CD4-positive, alpha-beta T cell (primary cell): ENCODE data around the gene WDR38. TPM values are rescaled to one million over a fixed set of nuclear protein-coding genes. Genes with fewer than 3 reads are reported as not detected.

Experiments
- ATAC-seq: fragments of 200-7000 bp; cut with Tn5 transposase; one replicate; pipeline ENCODE4 v1.10.0; 2022; ENCODE audit warnings: mild to moderate bottlenecking; ENCODE audit not compliant: poor library complexity
- CTCF ChIA-PET: fragments of 350-600 bp; sonication (Branson Sonifier 250); formaldehyde crosslinking; loops from one replicate; lab custom pipeline; 2021; ENCODE audit warnings: antibody characterized with exemption, inconsistent platforms; lab: Charles Lee
- POLR2A ChIA-PET: fragments of 350-600 bp; sonication (Branson Sonifier 250); formaldehyde crosslinking; loops from one replicate; lab custom pipeline; 2021; ENCODE audit warnings: antibody characterized with exemption, inconsistent platforms; lab: Charles Lee
- DNase-seq, 14 experiments: peaks; one replicate each; pipeline ENCODE4 v3.0.0-alpha.2; 2013 to 2020; ENCODE audit warnings: mixed read lengths in 2 of 14
- H3K27ac ChIP-seq, 2 donors: one replicate each; pipeline versions ENCODE4 v1.5.1 to v1.7.0; 2013; ENCODE audit warnings: low read length in 2 of 2, low read depth in 1 of 2, mild to moderate bottlenecking in 1 of 2
- H3K27me3 ChIP-seq, 2 experiments: 1 replicate in 1 of 2; 2 replicates in 1 of 2; pipeline versions ENCODE4 v1.6.1 to v1.7.0; 2013; ENCODE audit warnings: low read length in 2 of 2, control low read depth in 1 of 2, mild to moderate bottlenecking in 1 of 2, moderate library complexity in 1 of 2; ENCODE audit not compliant: insufficient read depth in 2 of 2, control insufficient read depth in 1 of 2
- H3K36me3 ChIP-seq: one replicate; pipeline ENCODE4 v1.6.1; 2013; ENCODE audit warnings: low read length, control low read depth; ENCODE audit not compliant: insufficient read depth
- H3K4me1 ChIP-seq: one replicate; pipeline ENCODE4 v1.6.1; 2013; ENCODE audit warnings: low read length, control low read depth; ENCODE audit not compliant: insufficient read depth
- H3K4me3 ChIP-seq: one replicate; pipeline ENCODE4 v1.5.1; 2013; ENCODE audit warnings: mild to moderate bottlenecking, low read length, moderate library complexity
- H3K9me3 ChIP-seq, 2 experiments: 1 replicate in 1 of 2; 2 replicates in 1 of 2; pipeline versions ENCODE4 v1.6.1 to v1.7.0; 2013; ENCODE audit warnings: low read length in 2 of 2, mild to moderate bottlenecking in 2 of 2, control low read depth in 1 of 2, moderate library complexity in 1 of 2; ENCODE audit not compliant: control insufficient read depth in 1 of 2, insufficient read depth in 1 of 2
- H3K27ac Mint-ChIP-seq: one replicate; pipeline ENCODE4 v1.8.0; 2020; ENCODE audit warnings: mixed read lengths
- H3K27me3 Mint-ChIP-seq: one replicate; pipeline ENCODE4 v1.8.0; 2021; ENCODE audit warnings: mixed read lengths
- H3K36me3 Mint-ChIP-seq: one replicate; pipeline ENCODE4 v1.8.0; 2021; ENCODE audit warnings: low read depth, mixed read lengths
- H3K4me1 Mint-ChIP-seq: one replicate; pipeline ENCODE4 v1.8.0; 2021; ENCODE audit warnings: low read depth, mixed read lengths
- H3K4me3 Mint-ChIP-seq: one replicate; pipeline ENCODE4 v1.8.0; 2020; ENCODE audit warnings: mild to moderate bottlenecking, mixed read lengths
- H3K9me3 Mint-ChIP-seq: one replicate; pipeline ENCODE4 v1.8.0; 2020; ENCODE audit warnings: mixed read lengths
- intact Hi-C, 2 experiments: fragments of 100-400 bp; cut with DNase I in 1 of 2; cut with micrococcal nuclease in 1 of 2; formaldehyde crosslinking; loops; one replicate each; pipeline versions ENCODE4 v1.15.1 to v1.9.0; 2023 to 2025; cut with DNase I, micrococcal nuclease
- total RNA-seq, 174 experiments: library from RNA in 2 of 174; stranded (reverse) in 2 of 174; gene quantifications; one replicate each; pipeline ENCODE4 v1.2.3 and lab custom pipeline; 2021 to 2026
- TF ChIP-seq, protein P1 (sequence below): fragments of 200-600 bp; IDR thresholded peaks from one replicate; pipeline ENCODE4 v1.8.0; 2022; ENCODE audit warnings: antibody characterized with exemption, mild to moderate bottlenecking

The WDR38 gene
- total RNA-seq, 2 experiments from 2014 or later = not detected

DNA sequence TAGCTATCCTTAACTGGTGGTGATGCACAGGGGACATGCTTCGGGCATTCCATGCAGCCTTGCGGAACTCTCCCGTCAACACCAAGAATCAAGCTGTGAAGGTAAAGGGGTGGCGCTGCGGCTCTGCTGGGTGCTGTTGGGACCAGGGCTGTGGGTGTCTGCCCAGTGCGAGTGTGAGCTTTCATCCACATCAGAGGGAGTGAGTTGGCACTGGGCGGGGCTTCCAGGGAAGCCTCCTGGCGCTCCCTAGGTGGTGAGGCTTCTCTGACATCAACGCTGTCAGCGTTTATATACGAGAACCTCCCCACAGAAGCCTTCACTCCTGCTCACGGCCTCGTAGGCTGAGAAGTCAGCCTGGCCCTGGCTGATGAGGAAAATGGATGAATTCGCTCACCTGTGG is 20.4 kb downstream of the WDR38 start:
- peaks cover 83% of the 10 kb centered on the region for H3K36me3 Mint-ChIP-seq
- ATAC-seq = no peak
- no peaks in the 10 kb centered on the region for H3K27me3 Mint-ChIP-seq
- intact Hi-C loops = no loop called here
- H3K27ac Mint-ChIP-seq = no peak overlapping the region
- ChIA-PET CTCF (interaction anchor here (1.5 to 2.1 kb wide), 2 partner anchors 12 to 20 kb away, joined by 4 to 7 read pairs; partner anchors contain the start of genes ARPC5L, RPL35 and WDR38), POLR2A (interaction anchor here (2.4 kb wide), 1 partner anchor 12 kb away, joined by 15 read pairs; the partner anchor contains the start of genes ARPC5L and RPL35)
- no peaks in the 10 kb centered on the region for H3K27me3 ChIP-seq
- no peak overlapping the region for H3K27ac ChIP-seq
- TF ChIP-seq, protein P1, sequence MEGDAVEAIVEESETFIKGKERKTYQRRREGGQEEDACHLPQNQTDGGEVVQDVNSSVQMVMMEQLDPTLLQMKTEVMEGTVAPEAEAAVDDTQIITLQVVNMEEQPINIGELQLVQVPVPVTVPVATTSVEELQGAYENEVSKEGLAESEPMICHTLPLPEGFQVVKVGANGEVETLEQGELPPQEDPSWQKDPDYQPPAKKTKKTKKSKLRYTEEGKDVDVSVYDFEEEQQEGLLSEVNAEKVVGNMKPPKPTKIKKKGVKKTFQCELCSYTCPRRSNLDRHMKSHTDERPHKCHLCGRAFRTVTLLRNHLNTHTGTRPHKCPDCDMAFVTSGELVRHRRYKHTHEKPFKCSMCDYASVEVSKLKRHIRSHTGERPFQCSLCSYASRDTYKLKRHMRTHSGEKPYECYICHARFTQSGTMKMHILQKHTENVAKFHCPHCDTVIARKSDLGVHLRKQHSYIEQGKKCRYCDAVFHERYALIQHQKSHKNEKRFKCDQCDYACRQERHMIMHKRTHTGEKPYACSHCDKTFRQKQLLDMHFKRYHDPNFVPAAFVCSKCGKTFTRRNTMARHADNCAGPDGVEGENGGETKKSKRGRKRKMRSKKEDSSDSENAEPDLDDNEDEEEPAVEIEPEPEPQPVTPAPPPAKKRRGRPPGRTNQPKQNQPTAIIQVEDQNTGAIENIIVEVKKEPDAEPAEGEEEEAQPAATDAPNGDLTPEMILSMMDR = no peak
- H3K4me3 Mint-ChIP-seq = no peak overlapping the region
- H3K36me3 ChIP-seq = peaks cover 69% of the 10 kb centered on the region
- no peak overlapping the region for H3K4me3 ChIP-seq
- peaks cover 41% of the 10 kb centered on the region for H3K4me1 Mint-ChIP-seq
- peak in 3 of 14 experiments; percentile 41 to 65 (median 55) for DNase-seq
- peaks cover 61% of the 10 kb centered on the region for H3K4me1 ChIP-seq
- no peaks in the 10 kb centered on the region for H3K9me3 Mint-ChIP-seq
- H3K9me3 ChIP-seq = no peaks in the 10 kb centered on the region

DNA sequence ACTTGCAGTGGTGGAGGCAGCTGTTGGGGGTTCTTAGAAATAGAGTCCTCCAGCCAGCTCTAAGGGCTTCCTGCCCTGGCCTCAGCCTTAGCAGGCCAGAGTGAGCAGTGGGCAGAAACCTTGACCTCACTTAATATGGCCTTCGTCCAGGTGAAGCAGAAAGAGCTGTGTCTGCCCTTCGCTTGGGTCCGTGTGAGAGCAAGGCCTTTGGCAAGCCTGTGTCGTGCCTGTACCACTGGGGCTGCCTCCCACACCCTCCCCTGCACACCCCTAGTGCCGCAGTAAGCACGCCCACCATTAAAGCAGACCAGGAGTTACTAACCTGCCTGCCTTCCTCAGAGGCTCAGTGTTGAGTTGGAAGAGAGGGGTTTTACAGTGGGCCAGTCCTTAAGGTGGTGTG is 22.2 kb downstream of the WDR38 start:
- CTCF ChIA-PET = interaction anchor here (1.5 kb wide), 1 partner anchor 14 kb away, joined by 4 read pairs; the partner anchor contains the start of genes ARPC5L and RPL35
- Mint-ChIP-seq H3K4me1 (peaks cover 31% of the 10 kb centered on the region), H3K27me3 (no peaks in the 10 kb centered on the region), H3K4me3 (no peak overlapping the region), H3K36me3 (peaks cover 92% of the 10 kb centered on the region), H3K27ac (no peak overlapping the region), H3K9me3 (no peaks in the 10 kb centered on the region)
- TF ChIP-seq, protein P1 = no peak
- DNase-seq (no peak), ATAC-seq (no peak)
- Histone ChIP-seq H3K4me1 (peaks cover 49% of the 10 kb centered on the region), H3K9me3 (no peaks in the 10 kb centered on the region), H3K36me3 (peaks cover 83% of the 10 kb centered on the region), H3K27ac (no peak overlapping the region), H3K4me3 (no peak overlapping the region), H3K27me3 (no peaks in the 10 kb centered on the region)
- POLR2A ChIA-PET = no interaction called here
- intact Hi-C loops = no loop called here

DNA sequence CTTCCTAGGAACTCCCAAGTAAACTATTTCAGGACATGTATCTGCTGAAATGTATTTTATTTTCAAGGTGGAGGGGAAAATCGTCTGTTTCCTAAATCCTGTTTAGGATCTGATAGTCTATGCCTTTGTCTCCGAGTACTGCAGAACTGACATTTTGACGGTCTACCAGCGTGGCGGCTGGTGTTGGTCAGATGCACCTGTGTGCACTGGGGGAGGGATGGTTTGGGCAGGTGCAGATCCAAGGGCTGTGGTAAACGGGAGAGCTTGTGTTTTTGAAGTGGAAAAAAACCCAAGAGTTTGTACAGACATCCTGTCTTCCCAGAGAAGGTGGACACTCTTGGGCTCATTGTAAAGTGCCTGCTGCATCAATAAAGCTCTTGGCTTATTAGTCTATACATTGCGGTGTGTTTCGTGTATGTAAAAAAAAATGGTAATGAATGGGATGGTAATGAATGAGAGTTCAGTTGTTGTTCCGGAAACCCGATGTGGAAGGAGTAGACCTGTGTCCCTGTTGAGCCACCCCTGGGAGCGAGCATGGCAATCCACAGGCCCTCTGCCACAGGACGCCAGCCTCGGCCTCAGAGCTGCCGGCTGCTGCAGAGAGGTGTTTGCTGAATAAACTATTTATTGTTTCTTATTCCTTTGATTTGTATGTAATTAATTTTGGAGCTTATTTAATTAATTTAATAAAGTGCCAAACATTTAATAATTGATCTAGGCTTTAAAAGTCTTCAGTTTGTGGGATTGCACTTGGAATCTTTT is 23.9 kb downstream of the WDR38 start:
- H3K36me3 ChIP-seq = peaks cover 93% of the 10 kb centered on the region
- DNase-seq (no peak), ATAC-seq (no peak)
- H3K27ac ChIP-seq = no peak overlapping the region
- Mint-ChIP-seq H3K27me3 (no peaks in the 10 kb centered on the region), H3K4me3 (no peak overlapping the region), H3K4me1 (peaks cover 14% of the 10 kb centered on the region), H3K9me3 (no peaks in the 10 kb centered on the region), H3K27ac (no peak overlapping the region), H3K36me3 (peaks cover 88% of the 10 kb centered on the region)
- ChIA-PET CTCF (interaction anchor here (1.2 kb wide), 1 partner anchor 24 kb away, joined by 3 read pairs; the partner anchor contains the start of gene WDR38), POLR2A (interaction anchor here (3.3 kb wide), 1 partner anchor 15 kb away, joined by 10 read pairs; the partner anchor contains the start of genes ARPC5L and RPL35)
- TF ChIP-seq, protein P1 = no peak
- H3K27me3 ChIP-seq = no peaks in the 10 kb centered on the region
- intact Hi-C loops = no loop called here
- no peaks in the 10 kb centered on the region for H3K9me3 ChIP-seq
- peaks cover 38% of the 10 kb centered on the region for H3K4me1 ChIP-seq
- H3K4me3 ChIP-seq = no peak overlapping the region
